Forelimb muscle (tissue), 1 donor: Measurements from ENCODE around the gene FBXO17. TPM values are rescaled to one million over a fixed set of nuclear protein-coding genes. Genes with fewer than 3 reads are reported as not detected.
"Not testable (repeated sequence)": the region's sequence is repeated elsewhere in the genome, so short reads cannot be mapped to it uniquely, and the experiment has no call there.

Experiments
- DNase-seq: peaks from one replicate; pipeline ENCODE4 v3.0.0-alpha.2; 2013; ENCODE audit warnings: low read depth
- polyA plus RNA-seq: library from polyadenylated mRNA; unstranded; fragments of 120-200 nt; gene quantifications from one replicate; pipeline ENCODE4 v1.2.1, GENCODE V29; 2013; ENCODE audit not compliant: insufficient read length

FBXO17 gene
- polyA plus RNA-seq, 1 donor: 30.9 TPM

DNA sequence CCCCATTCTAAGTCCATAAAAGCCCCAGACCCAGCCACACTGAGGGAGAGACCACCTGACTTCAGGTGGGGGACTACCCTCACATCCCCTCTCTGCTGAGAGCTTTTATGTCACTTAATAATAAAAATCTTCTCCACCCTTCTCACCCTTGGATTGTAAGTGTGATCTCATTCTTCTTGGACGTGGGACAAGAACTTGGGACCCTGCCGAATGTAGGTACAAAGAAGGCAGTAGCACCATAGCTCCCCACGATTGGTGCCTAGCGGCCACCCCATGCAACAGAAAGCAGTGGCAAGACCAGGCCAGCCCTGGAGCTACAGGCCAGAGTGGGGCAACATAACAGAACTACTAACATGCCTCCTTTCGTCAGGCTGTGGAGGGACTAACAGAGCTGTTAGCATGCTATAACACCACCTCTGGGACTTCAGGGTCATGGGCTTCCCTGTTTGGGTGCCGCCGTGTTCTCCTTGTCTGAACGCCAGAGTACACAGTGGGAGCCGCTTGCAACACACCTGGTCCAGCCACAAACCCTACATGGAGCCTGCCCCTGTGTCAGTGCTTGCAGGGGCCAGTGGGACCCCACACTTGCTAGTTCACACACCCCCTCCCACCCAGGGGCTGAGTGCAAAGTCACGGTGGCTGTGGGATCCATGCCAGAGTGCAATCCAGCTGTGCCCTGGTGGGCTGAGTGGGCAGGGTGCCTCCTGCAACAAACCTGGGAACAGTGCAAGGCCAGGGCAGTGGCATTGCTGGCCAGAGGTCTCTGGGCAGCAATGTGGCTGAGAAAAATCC is 5.2 kb upstream of the FBXO17 start:
- DNase-seq: no peak

GRCh38 chr19:38979812-38980211 is 4.3 kb upstream of the FBXO17 start:
- no peak for DNase-seq

DNA sequence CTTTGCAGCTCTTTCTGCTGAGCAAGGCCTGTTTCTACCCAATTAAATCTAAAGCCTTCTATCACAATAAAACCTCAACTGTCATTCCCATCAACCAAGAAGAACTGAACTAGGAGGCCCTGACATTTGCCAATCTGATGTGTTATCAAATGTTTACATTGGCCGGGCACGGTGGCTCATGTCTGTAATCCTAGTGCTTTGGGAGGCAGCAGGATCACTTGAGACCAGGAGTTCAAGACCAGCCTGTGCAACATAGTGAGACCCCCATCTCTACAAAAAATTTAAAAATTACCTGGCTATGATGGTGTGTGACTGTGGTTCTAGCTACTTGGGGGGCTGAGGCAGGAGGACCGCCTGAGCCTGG is 2.8 kb upstream of the FBXO17 start:
- DNase-seq: no peak

- DNase-seq: no peak
Measured at GRCh38 chr19:38977445-38978325, 2.1 kb upstream of the FBXO17 start.

GRCh38 chr19:38975861-38976271 is 324 bp upstream of the FBXO17 start:
- DNase-seq: no peak

DNA sequence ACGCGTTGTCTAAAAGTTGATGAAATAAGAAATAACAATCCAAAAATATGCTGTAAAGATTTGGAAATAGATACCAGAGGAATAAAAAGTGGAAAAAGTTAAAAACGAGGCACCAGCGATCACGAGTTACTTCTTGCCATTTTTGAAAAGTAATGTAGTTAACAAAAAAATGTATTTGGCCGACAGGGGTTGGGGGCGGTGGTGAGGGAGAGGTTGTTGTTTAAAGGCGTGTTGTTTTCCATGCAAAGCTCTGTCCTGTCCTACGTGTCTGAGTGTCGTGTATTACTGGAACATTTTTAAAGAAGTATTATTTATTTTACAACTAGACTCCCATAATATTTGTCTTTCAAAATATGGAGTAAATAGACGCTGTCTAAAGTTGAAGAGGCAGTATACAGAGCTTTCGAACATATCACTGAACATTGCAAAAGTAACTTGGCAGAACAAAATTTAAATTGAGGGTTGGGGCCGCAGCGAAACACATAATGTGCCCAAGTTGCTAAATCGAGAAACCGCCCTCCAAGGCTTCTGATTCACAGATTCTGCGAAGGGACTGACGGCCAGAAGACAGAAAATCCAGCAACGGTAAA is 823 bp downstream of the FBXO17 start:
- DNase-seq: no peak

DNA sequence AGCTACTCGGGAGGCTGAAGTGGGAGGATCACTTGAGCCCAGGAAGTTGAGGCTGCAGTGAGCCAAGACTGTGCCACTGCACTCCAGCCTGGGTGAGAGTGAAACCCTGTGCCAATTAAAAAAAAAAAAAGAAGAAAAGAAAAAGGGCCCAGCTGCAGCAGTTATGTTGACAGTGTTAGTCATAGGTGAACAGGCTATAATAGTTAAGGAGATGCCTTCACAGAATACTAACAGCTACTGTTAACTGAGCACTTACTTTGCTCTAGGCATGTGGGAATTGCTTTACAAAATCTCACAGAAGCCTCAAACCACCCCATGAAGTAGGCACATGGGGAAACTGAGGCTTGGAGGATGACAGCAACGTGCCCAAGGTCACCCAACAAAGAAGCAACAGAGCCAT is 3.9 kb downstream of the FBXO17 start:
- no peak for DNase-seq

- DNase-seq: no peak
Measured at GRCh38 chr19:38970664-38971532, 4.6 kb downstream of the FBXO17 start.

- DNase-seq: not testable (repeated sequence)
Measured at GRCh38 chr19:38966149-38966548, 9.4 kb downstream of the FBXO17 start.

- DNase-seq: no peak
Measured at GRCh38 chr19:38964738-38965137, 10.8 kb downstream of the FBXO17 start.

- no peak for DNase-seq
Measured at GRCh38 chr19:38959618-38960017, 15.9 kb downstream of the FBXO17 start.

GRCh38 chr19:38958301-38958700 is 17.2 kb downstream of the FBXO17 start:
- DNase-seq: no peak

GRCh38 chr19:38956264-38956663 is 19.3 kb downstream of the FBXO17 start:
- DNase-seq: no peak

- DNase-seq: no peak
Measured at GRCh38 chr19:38953677-38954076, 21.9 kb downstream of the FBXO17 start.

GRCh38 chr19:38952395-38953165 is 23.0 kb downstream of the FBXO17 start:
- no peak for DNase-seq

DNA sequence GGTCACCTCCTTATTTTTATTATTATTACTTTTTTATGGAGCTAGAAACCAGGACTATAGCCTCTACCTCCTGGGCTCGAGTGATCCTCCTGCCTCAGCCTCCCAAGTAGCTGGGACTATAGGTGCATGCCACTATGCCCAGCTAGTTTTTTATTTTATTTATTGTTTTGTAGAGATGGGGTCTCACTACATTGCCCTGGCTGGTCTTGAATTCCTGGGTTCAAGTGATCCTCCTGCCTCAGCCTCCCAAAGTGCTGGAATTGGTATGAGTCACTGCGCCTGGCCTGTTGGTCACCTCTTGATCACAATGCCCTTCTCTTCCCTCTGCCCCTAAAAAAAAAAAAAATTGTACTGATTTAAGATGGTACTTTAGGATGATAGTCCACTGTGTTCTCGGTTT is 24.4 kb downstream of the FBXO17 start:
- DNase-seq: no peak

- DNase-seq: no peak
Measured at GRCh38 chr19:38949580-38950367, 25.8 kb downstream of the FBXO17 start.

GRCh38 chr19:38946229-38947010 is 29.1 kb downstream of the FBXO17 start:
- DNase-seq: no peak

- DNase-seq: no peak
Measured at GRCh38 chr19:38945562-38946228, 29.8 kb downstream of the FBXO17 start.
